ENCODE results near the gene ATXN7L2. TPM values are rescaled to one million over a fixed set of nuclear protein-coding genes. Genes with fewer than 3 reads are reported as not detected.

The ATXN7L2 gene
- total RNA-seq, 1 donor from 2014 or later, result 4.6 TPM

DNA sequence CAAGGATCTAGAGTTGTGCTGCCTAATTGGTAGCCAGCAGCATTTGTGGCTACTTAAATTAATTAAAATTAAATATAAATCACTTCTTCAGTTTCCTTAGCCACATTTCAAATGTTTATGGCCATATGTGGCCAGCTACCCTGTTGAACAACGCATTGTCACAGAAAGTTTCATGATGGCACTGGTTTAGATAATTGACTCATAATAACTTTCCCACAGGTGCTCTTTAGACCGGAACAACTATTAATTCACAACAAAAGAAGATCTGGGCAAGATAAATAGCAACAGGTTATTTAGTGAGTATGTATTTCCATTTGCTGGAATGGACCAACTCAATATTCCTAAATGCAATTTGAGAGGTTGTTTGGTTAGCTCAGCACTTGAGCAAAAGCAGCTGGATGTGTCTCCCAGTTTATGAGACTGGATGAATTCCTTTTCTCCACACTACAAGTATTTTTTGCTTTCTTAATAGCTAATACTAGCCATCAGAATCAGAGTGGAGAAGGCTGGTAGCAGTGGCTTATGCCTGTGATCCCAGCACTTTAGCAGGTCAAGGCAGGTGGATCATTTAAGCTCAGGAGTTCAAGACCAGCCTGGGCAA is 29.5 kb downstream of the ATXN7L2 start:
- H3K4me1 ChIP-seq, result peaks cover 8% of the 10 kb centered on the region
- no peaks in the 10 kb centered on the region for H3K27me3 ChIP-seq
- no peak for ATAC-seq
- intact Hi-C loops (cut with DNase I), result no loop called here
- H3K27ac ChIP-seq, result no peak overlapping the region
- DNase-seq, result no peak
- no peaks in the 10 kb centered on the region for H3K36me3 ChIP-seq
- H3K9me3 ChIP-seq, result no peaks in the 10 kb centered on the region
- TF ChIP-seq, protein P1, sequence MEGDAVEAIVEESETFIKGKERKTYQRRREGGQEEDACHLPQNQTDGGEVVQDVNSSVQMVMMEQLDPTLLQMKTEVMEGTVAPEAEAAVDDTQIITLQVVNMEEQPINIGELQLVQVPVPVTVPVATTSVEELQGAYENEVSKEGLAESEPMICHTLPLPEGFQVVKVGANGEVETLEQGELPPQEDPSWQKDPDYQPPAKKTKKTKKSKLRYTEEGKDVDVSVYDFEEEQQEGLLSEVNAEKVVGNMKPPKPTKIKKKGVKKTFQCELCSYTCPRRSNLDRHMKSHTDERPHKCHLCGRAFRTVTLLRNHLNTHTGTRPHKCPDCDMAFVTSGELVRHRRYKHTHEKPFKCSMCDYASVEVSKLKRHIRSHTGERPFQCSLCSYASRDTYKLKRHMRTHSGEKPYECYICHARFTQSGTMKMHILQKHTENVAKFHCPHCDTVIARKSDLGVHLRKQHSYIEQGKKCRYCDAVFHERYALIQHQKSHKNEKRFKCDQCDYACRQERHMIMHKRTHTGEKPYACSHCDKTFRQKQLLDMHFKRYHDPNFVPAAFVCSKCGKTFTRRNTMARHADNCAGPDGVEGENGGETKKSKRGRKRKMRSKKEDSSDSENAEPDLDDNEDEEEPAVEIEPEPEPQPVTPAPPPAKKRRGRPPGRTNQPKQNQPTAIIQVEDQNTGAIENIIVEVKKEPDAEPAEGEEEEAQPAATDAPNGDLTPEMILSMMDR (IDR thresholded peaks at IDR 0.05), result no peak
- H3K4me3 ChIP-seq, result no peak overlapping the region

DNA sequence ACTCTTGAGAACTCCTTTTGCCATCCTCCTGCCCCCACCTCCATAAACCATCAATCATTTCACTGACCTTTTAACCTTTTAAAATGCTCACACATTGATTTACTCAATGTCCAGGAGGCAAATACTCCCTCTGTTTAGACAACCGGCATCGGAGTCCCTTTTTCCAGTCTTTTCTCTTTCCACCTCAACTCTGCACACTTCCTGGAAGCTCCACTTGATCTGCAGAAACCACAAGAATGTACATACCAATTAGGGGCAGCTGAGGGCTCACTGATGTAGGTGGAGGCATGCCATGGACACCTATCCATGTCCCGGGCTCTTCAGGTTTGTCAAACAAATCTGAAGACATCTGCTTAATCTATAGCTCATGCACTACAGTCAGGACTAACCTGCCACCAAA is 31.1 kb downstream of the ATXN7L2 start:
- Histone ChIP-seq H3K4me3 (no peak overlapping the region), H3K4me1 (peaks cover 8% of the 10 kb centered on the region), H3K9me3 (no peaks in the 10 kb centered on the region), H3K36me3 (no peaks in the 10 kb centered on the region), H3K27me3 (no peaks in the 10 kb centered on the region), H3K27ac (no peak overlapping the region)
- intact Hi-C loops (cut with DNase I), result no loop called here
- DNase-seq, result no peak
- no peak for ATAC-seq
- TF ChIP-seq, protein P1 (IDR thresholded peaks at IDR 0.05), result no peak

DNA sequence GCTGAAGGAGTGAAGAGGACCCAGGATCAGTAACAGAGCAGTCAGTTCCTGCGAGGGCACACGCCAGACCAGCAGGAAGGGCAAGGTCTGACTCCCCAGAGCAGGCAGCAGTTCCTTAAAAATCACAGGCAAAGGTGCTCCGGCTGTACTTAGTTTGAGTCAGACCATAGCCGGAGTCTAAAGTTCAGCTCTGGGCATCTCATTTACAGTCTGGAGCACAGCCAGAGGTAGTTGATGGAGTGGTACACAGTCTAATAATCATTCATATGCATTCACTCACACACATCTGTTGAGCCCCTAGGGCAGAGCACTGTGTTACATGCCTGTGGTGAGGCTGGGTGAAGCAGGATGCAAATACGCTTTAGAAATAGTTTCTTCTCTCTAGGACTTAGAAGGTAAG is 33.2 kb downstream of the ATXN7L2 start:
- Histone ChIP-seq H3K4me3 (no peak overlapping the region), H3K27me3 (no peaks in the 10 kb centered on the region), H3K4me1 (no peaks in the 10 kb centered on the region), H3K9me3 (no peaks in the 10 kb centered on the region), H3K27ac (no peak overlapping the region), H3K36me3 (no peaks in the 10 kb centered on the region)
- DNase-seq, result no peak
- TF ChIP-seq, protein P1 (IDR thresholded peaks at IDR 0.05), result no peak
- intact Hi-C loops (cut with DNase I), result no loop called here
- ATAC-seq, result no peak

DNA sequence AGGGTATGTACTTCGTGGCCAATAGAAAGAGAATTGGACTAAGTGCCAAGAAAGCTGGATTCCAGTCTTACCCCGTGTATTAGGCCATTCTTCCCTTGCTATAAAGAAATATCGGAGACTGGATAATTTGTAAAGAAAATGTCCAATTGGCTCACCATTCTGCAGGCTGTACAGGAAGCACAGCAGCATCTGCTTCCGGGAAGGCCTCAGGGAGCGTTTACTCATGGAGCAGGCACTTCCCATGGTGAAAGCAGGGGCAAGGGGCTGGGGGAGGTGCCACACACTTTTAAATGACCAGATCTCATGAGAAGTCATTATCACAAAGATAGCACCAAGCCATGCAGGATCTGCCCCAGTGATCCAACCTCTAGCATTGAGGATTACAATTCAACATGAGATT is 33.6 kb downstream of the ATXN7L2 start:
- intact Hi-C loops (cut with DNase I), result no loop called here
- Histone ChIP-seq H3K4me3 (no peak overlapping the region), H3K27ac (no peak overlapping the region), H3K9me3 (no peaks in the 10 kb centered on the region), H3K36me3 (no peaks in the 10 kb centered on the region), H3K27me3 (no peaks in the 10 kb centered on the region), H3K4me1 (no peaks in the 10 kb centered on the region)
- ATAC-seq, result no peak
- DNase-seq, result no peak
- TF ChIP-seq, protein P1 (IDR thresholded peaks at IDR 0.05), result no peak

DNA sequence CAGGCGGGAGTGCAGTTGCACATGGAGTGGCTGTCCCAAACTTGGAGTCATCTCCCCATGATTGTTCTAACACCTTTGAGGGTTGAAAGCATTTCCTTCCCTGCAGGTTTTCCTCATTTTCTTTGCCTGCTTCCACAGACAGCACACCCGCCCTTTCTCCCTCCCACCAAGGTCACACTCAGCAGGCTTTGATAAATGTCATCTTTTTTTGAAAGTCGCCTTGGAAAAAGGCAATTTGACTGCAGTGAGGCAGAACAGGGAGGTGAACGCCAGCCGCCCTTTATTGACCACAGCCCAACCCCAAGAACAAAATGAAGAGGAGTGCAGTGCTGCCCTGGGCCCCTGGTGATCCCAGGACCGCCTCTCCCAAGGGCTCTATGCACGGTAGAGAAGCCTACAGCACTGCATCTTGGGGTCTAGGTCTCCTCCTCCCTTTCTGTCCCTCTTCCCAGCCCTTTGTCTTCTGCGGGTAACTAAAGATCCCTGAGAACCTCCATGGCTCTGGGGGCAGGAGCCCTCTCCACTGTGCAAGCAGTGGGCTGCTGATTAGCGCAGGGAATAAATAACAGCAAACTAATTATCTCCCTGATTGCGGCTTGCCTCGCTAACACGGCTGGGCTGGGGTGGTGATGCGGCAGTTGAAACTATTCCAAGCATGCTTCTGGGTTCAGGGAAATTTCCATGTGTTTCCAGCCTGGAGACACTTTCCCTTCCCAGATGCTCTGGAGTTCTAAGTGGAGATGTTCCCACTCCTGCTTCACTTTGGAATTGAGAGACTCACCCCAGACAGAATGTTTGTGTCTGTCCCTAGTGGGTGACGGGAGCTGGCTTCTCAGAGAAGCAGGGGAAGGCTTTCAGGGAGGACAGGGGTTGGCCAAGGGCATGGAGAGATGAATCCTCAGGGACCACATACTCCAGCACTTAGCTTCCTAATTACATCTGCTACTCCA is 37.6 kb downstream of the ATXN7L2 start:
- DNase-seq, result no peak
- intact Hi-C loops (cut with DNase I), result no loop called here

More for the DNA sequence above, 37.6 kb downstream of the ATXN7L2 start:
- H3K27me3 ChIP-seq, result no peaks in the 10 kb centered on the region
- TF ChIP-seq, protein P1 (IDR thresholded peaks at IDR 0.05), result no peak
- no peaks in the 10 kb centered on the region for H3K9me3 ChIP-seq
- H3K27ac ChIP-seq, result no peak overlapping the region
- H3K36me3 ChIP-seq, result no peaks in the 10 kb centered on the region
- H3K4me1 ChIP-seq, result no peaks in the 10 kb centered on the region
- no peak overlapping the region for H3K4me3 ChIP-seq
- peak; percentile 12 for ATAC-seq

Measured in upper lobe of right lung (tissue), 1 donor.